22Rv1 (cell line): ENCODE results near the gene ENAM.
A peak's percentile ranks its signal among the peaks of the same experiment; 100 is the strongest.

Experiments used
- H3K27ac ChIP-seq: fragments of 450-650 bp; 2 replicates; pipeline ENCODE4 v1.5.1; 2017
- ZFX ChIP-seq: fragments of 450-650 bp; IDR thresholded peaks from 2 replicates; pipeline ENCODE4 v1.6.1; 2017; ENCODE audit warnings: antibody characterized with exemption, borderline replicate concordance
- TF ChIP-seq, protein P1 (sequence below): fragments of 450-650 bp; IDR thresholded peaks from 2 replicates; pipeline ENCODE4 v1.5.1; 2017; ENCODE audit warnings: mild to moderate bottlenecking

ENAM gene

GRCh38 chr4:70594196-70594595, 34.3 kb upstream of the ENAM start:
- no peak for TF ChIP-seq ZFX
- TF ChIP-seq, protein P1, sequence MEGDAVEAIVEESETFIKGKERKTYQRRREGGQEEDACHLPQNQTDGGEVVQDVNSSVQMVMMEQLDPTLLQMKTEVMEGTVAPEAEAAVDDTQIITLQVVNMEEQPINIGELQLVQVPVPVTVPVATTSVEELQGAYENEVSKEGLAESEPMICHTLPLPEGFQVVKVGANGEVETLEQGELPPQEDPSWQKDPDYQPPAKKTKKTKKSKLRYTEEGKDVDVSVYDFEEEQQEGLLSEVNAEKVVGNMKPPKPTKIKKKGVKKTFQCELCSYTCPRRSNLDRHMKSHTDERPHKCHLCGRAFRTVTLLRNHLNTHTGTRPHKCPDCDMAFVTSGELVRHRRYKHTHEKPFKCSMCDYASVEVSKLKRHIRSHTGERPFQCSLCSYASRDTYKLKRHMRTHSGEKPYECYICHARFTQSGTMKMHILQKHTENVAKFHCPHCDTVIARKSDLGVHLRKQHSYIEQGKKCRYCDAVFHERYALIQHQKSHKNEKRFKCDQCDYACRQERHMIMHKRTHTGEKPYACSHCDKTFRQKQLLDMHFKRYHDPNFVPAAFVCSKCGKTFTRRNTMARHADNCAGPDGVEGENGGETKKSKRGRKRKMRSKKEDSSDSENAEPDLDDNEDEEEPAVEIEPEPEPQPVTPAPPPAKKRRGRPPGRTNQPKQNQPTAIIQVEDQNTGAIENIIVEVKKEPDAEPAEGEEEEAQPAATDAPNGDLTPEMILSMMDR, result no peak
- no peak overlapping the region for H3K27ac ChIP-seq

- TF ChIP-seq, protein P1, result no peak
- TF ChIP-seq ZFX, result no peak
- H3K27ac ChIP-seq, result no peak overlapping the region
Observed at GRCh38 chr4:70600305-70600704, 28.2 kb upstream of the ENAM start.

DNA sequence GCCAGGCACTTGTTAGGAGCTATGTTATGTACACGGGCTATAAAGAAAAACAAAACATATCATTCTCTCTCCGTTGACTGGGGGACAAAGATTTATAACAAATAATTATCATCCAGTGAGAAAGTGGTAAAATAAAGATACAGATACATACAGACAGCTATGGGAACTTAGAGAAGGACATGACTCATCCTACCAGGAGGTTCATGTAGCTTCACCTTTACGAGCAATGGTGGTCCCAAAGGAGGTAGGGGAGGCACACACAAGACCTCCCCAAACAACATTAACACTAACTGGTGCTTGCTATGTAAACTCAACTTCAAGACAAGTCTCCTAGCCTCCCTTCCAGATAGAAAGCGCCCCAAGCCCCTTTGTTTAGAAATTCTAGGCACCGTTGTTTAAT, 27.6 kb upstream of the ENAM start:
- TF ChIP-seq ZFX, result no peak
- TF ChIP-seq, protein P1, result no peak

DNA sequence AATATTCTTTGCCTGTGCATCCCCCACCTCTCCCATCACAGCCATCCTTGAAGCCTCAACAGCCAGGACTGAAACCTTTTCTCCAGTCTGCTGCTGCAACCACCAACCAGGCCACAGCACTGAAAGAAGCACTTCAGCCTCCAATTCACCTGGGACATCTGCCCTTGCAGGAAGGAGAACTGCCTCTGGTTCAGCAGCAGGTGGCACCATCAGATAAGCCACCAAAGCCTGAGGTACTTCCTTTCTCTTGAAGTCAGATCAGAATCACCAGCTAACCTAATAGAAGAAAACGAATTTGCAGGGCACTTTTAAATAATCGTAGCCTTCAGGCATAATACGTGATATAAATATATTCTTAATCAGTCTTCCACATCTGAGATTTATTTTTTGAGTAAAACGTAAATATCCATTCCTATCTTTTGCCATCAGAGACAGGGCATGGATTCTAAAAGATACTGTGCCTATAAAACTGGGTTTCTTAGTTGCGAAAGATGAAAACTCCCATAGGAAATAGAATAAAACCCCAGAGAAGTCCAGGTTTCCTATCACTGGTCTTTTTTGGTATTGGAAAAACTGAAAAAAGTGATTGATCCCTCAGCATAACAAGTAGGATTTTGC, 27.0 kb upstream of the ENAM start:
- TF ChIP-seq ZFX, result no peak
- TF ChIP-seq, protein P1, result peak; percentile 88
- H3K27ac ChIP-seq, result no peak overlapping the region

More for the DNA sequence above, 27.6 kb upstream of the ENAM start:
- H3K27ac ChIP-seq, result no peak overlapping the region

GRCh38 chr4:70603856-70604255, 24.7 kb upstream of the ENAM start:
- TF ChIP-seq, protein P1, result no peak
- TF ChIP-seq ZFX, result no peak
- H3K27ac ChIP-seq, result no peak overlapping the region

DNA sequence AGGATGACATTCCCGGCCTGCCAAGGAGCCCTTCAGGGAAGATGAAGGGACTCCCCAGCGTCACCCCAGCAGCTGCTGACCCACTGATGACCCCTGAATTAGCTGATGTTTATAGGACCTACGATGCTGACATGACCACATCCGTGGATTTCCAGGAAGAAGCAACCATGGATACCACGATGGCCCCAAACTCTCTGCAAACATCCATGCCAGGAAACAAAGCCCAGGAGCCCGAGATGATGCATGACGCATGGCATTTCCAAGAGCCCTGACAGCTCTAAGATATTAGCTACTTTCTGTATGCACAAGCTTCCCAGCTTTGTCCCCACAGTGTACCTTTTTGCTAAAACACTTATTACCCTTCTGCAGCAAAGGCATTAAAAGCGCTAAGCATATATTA, 22.1 kb upstream of the ENAM start:
- TF ChIP-seq ZFX, result no peak
- TF ChIP-seq, protein P1, result no peak
- no peak overlapping the region for H3K27ac ChIP-seq

- no peak for TF ChIP-seq ZFX
- TF ChIP-seq, protein P1, result no peak
- no peak overlapping the region for H3K27ac ChIP-seq
Observed at GRCh38 chr4:70607334-70607853, 21.1 kb upstream of the ENAM start.
